IPS-18a (cell line): ENCODE data around the gene TTLL11.

Experiments
- H3K27ac ChIP-seq: one replicate; pipeline ENCODE4 v1.5.1; 2013; ENCODE audit warnings: low read length
- H3K27me3 ChIP-seq: one replicate; pipeline ENCODE4 v1.6.1; 2013; ENCODE audit warnings: mild to moderate bottlenecking, low read length; ENCODE audit not compliant: control insufficient read depth, insufficient read depth
- H3K36me3 ChIP-seq: one replicate; pipeline ENCODE4 v1.6.1; 2013; ENCODE audit warnings: low read depth, low read length; ENCODE audit not compliant: control insufficient read depth
- H3K4me1 ChIP-seq: one replicate; pipeline ENCODE4 v1.6.1; 2013; ENCODE audit warnings: low read depth, low read length; ENCODE audit not compliant: control insufficient read depth
- H3K4me3 ChIP-seq: one replicate; pipeline ENCODE4 v1.5.1; 2013; ENCODE audit warnings: low read length
- H3K9ac ChIP-seq: one replicate; pipeline ENCODE4 v1.6.1; 2013; ENCODE audit warnings: mild to moderate bottlenecking, low read length, moderate library complexity
- H3K9me3 ChIP-seq: one replicate; pipeline ENCODE4 v1.6.1; 2013; ENCODE audit warnings: low read depth, low read length; ENCODE audit not compliant: control insufficient read depth

Gene TTLL11

DNA sequence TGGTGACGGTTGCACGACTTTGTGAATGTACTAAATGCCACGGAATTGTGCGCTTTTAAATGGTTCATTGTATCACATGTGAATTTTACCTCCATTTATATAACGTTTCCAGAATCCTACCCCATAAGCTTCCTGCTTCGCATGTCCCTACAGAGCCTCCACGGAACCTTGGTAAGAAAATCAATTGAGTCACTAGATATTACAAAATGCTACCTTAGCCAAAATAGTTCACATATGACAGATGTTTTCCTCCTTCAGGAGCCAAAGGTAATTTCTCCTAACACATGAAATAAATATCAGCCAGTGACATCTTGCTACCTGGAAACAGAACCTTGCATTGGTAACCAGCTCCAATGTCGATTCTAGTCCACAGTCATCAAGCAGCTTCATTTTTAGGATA is 125.1 kb downstream of the TTLL11 start:
- H3K27me3 ChIP-seq: no peaks in the 10 kb centered on the region
- no peak overlapping the region for H3K9ac ChIP-seq
- H3K4me3 ChIP-seq: no peak overlapping the region
- H3K27ac ChIP-seq: no peak overlapping the region
- H3K9me3 ChIP-seq: no peaks in the 10 kb centered on the region
- H3K36me3 ChIP-seq: no peaks in the 10 kb centered on the region
- no peaks in the 10 kb centered on the region for H3K4me1 ChIP-seq

DNA sequence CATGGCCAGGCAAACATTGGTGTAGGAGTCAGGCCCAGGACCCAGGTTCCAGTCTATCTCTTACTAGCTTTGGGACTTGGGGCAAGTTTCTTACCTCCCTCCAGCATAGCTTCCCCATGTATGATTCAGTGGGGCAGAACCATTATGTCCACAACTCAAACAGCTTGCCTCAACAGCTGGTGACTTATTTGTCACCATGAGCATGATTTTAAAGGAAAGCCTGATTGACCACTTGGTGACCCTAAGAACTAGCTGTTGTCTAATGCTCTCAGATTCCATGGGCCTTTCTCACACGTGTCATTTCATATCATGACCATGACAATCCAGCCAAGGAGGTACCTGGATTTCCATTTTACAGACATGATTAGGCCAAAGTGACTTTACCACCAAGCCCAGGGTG is 126.4 kb downstream of the TTLL11 start:
- H3K4me1 ChIP-seq: no peaks in the 10 kb centered on the region
- H3K27me3 ChIP-seq: no peaks in the 10 kb centered on the region
- no peak overlapping the region for H3K4me3 ChIP-seq
- no peaks in the 10 kb centered on the region for H3K9me3 ChIP-seq
- no peak overlapping the region for H3K9ac ChIP-seq
- no peak overlapping the region for H3K27ac ChIP-seq
- H3K36me3 ChIP-seq: no peaks in the 10 kb centered on the region

DNA sequence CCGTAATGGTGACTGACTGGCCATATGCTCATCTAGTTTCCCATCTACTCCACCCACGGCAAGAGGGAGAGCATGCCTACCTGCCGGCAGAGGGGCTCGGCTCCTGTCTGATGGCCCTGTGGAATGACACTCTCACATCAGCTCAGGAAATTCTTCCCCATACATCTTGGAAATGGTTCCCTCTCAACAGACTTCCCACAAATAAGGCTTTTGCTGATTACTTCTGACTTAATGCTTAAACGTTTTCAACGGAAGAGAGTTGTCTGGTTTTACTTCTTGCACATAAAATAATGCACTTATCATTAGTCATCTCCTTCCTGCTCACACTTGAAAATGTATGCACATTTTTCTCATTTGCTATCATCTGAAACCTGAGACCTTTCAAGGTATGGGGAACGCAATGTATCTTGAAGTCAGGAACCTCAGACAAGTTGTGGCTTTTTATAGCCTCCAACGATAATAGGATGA is 129.5 kb downstream of the TTLL11 start:
- Histone ChIP-seq H3K27me3 (no peaks in the 10 kb centered on the region), H3K9me3 (no peaks in the 10 kb centered on the region), H3K27ac (no peak overlapping the region), H3K4me3 (no peak overlapping the region), H3K36me3 (no peaks in the 10 kb centered on the region), H3K9ac (no peak overlapping the region), H3K4me1 (no peaks in the 10 kb centered on the region)

DNA sequence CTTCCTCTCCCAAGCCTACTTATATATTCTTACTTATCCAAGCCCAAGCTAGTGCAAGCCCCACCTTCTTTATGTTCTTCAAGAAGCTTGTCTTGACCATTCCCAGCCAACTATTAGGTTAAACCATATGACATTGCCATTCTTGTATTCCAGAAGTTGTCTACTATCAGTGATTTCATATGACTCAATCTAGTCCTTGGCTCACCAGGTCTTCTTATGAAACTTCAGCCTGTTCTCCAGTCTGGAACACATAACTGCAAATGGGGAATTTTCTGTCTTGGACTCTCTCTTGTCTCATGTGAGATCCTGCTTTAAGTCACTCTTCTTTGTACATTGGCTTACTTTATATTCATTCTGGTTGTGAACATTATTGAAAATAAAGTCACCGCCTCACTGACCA is 130.7 kb downstream of the TTLL11 start:
- no peak overlapping the region for H3K4me3 ChIP-seq
- no peak overlapping the region for H3K27ac ChIP-seq
- H3K4me1 ChIP-seq: no peaks in the 10 kb centered on the region
- H3K9me3 ChIP-seq: no peaks in the 10 kb centered on the region
- no peak overlapping the region for H3K9ac ChIP-seq
- no peaks in the 10 kb centered on the region for H3K36me3 ChIP-seq
- no peaks in the 10 kb centered on the region for H3K27me3 ChIP-seq

DNA sequence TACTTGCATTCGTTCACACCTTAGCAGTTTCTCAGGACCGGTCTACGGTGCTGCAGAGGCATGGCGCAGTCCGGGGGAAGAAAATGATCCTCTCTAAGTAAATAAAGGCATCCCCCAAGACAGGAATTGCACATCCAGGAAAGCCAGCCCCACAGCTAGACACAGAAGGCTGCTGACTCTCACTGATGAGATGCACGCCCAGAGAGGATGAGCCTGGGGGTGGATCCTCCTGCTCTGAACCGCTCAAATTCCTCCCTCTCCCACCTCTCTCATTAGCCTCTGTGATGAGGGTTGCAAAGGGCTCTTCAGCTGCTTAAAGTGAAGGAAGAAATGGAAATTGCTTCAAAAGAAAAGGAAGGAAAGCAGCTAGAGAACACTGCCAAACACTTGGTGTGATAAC is 132.4 kb downstream of the TTLL11 start:
- Histone ChIP-seq H3K36me3 (no peaks in the 10 kb centered on the region), H3K9ac (no peak overlapping the region), H3K4me3 (no peak overlapping the region), H3K4me1 (no peaks in the 10 kb centered on the region), H3K9me3 (no peaks in the 10 kb centered on the region), H3K27ac (no peak overlapping the region), H3K27me3 (no peaks in the 10 kb centered on the region)

DNA sequence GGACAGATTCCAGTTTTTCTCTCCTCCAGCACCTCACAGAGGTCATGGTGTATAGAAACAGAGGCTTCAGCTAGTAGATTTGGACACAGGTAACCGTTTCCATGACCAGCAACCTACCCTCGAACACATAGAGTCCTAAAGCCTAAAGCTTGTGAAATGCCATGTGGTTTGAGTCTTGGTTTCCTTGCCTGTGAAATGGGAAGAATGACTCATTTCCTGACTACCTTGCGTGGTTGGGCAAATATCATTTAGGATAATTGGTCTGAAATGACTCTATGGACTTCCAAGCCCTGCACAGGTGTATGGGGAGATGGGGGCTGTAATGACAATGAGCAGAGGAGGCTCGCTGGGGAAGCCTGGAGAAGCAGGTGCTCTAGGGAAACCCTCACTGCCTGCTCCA is 134.6 kb downstream of the TTLL11 start:
- Histone ChIP-seq H3K9ac (no peak overlapping the region), H3K9me3 (no peaks in the 10 kb centered on the region), H3K27ac (no peak overlapping the region), H3K4me3 (no peak overlapping the region), H3K36me3 (no peaks in the 10 kb centered on the region), H3K27me3 (no peaks in the 10 kb centered on the region), H3K4me1 (no peaks in the 10 kb centered on the region)

DNA sequence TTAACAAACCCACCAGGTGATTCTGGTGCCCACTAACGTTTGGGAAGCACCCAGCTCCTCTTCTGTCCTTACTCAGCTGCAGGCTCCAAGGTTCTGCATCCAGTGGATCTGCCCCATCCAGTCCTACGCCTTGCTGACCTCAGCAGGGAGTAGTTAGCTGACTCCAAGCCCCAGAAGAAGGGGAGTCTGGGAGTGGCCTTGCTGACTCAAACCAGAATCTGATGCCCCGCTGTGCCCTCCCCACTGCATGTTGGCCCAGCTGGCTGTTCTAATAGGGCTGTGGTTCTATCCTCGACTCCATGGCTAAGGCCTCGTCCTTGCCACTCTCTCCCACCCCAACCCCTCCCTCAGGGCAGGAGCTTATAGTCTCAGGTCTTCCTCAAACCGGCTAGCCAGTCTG is 136.3 kb downstream of the TTLL11 start:
- Histone ChIP-seq H3K4me1 (no peaks in the 10 kb centered on the region), H3K9ac (no peak overlapping the region), H3K27ac (no peak overlapping the region), H3K36me3 (no peaks in the 10 kb centered on the region), H3K9me3 (no peaks in the 10 kb centered on the region), H3K27me3 (no peaks in the 10 kb centered on the region), H3K4me3 (no peak overlapping the region)

DNA sequence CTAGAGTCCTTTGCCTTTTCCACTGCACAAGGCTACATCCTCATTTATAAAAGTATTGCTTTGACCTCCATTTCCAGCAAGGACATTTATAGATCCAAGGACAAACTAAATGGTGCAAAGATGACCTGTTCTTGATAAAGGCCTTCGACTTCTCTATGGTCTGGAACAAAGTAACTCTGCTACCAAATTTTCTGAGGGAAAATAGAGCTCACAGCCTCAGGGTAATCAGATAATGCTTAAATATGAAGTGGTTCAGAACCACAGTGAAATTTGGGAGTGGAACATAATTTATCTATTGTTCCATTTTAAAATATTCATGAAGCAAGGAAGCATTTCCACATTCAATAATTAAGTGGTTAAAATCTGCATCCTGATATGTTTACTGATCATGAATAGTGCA is 137.5 kb downstream of the TTLL11 start:
- H3K27me3 ChIP-seq: no peaks in the 10 kb centered on the region
- no peaks in the 10 kb centered on the region for H3K36me3 ChIP-seq
- no peak overlapping the region for H3K4me3 ChIP-seq
- H3K27ac ChIP-seq: no peak overlapping the region
- H3K9ac ChIP-seq: no peak overlapping the region
- H3K4me1 ChIP-seq: no peaks in the 10 kb centered on the region
- no peaks in the 10 kb centered on the region for H3K9me3 ChIP-seq

DNA sequence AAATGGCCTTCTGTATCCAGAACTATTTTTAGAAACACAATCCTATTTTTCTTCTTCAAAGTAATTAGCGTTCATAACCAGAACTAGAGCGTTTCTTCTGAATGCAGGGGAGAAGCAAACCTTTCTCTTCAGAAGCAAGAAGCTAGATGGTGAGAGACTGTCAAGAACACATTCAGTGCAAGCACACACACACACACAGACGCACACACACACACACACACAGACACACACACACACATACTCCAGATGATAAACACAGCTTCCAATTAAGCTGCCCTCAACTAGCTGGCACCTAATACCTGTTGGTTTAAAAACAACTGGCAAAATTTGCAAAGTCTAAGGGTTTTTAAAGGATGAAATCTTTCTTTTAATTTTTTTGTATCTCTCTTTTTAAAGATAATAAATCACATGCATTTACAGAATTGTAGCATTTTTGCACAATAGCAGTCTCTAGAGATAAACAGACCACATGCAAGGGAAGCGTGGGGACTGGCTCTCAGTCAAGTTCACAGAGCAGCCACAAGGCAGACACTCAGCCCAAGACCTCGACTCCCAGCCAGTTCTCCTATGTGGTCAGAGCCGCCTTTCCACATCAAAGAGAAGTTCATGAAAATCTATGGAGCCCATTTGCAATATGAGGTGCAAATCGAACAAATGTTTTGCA is 138.5 kb downstream of the TTLL11 start:
- no peaks in the 10 kb centered on the region for H3K4me1 ChIP-seq
- H3K27ac ChIP-seq: no peak overlapping the region
- H3K27me3 ChIP-seq: no peaks in the 10 kb centered on the region
- H3K36me3 ChIP-seq: no peaks in the 10 kb centered on the region
- no peak overlapping the region for H3K9ac ChIP-seq
- H3K4me3 ChIP-seq: no peak overlapping the region
- H3K9me3 ChIP-seq: no peaks in the 10 kb centered on the region

DNA sequence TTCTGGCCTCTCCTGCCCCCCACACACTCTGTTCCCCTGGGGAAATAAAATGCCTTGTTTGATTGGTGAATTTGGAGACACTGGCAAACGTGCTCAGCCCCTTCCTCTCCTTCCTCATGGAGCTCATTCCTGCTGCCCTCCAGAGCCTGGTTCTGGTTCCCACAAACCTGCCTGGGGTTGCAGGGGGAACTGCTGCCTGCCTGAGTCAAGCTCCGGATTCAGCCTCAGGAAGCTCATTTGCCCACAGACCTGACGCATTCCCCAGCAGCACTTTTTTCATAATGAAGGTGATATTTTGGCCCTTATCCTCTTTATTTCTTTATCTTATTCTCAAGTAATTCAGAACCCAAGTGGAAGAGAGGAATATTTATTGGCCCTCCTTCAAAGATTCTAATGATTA is 140.5 kb downstream of the TTLL11 start:
- Histone ChIP-seq H3K27ac (no peak overlapping the region), H3K9me3 (no peaks in the 10 kb centered on the region), H3K4me3 (no peak overlapping the region), H3K9ac (no peak overlapping the region), H3K36me3 (no peaks in the 10 kb centered on the region), H3K27me3 (no peaks in the 10 kb centered on the region), H3K4me1 (peaks cover 5% of the 10 kb centered on the region)

DNA sequence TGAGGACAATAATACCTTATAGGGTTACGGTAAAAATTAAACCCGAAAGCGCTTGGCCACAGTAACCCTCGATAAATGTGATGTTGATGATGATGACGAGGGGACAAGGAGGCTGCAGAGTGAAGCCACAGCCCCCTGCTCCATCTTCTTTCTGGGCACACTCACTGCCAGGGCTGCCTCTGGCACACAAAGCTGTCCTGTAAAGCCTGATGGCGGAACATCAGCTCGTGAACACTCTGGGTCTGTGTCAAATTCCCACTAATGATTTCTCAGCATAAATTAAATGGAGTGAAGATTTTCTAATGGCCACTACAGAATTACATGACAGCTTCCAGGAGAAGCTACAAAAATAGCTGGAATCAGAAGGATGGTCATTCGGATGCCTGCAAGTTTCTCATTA is 142.2 kb downstream of the TTLL11 start:
- Histone ChIP-seq H3K27ac (no peak overlapping the region), H3K4me3 (no peak overlapping the region), H3K4me1 (peaks cover 16% of the 10 kb centered on the region), H3K27me3 (no peaks in the 10 kb centered on the region), H3K9ac (no peak overlapping the region), H3K9me3 (no peaks in the 10 kb centered on the region), H3K36me3 (no peaks in the 10 kb centered on the region)

DNA sequence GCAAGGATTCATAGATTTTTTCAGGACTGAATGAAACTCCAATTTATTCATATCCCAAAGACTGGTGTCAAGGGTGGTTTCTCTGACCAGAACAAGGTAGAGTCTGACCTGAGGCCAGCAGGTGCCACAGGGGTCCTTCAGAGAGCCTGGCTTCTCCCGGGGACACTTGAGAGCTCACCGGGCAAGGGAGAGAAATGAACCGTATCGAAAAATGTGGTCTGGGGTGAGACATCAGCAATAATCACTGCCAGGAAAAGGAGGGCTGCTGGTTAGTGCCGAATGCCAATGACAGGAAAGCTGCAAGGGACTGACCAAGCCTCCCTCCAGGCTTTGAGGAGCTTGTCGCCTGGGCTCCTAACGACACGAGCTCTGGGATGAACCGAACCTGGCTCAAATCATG is 142.7 kb downstream of the TTLL11 start:
- Histone ChIP-seq H3K36me3 (no peaks in the 10 kb centered on the region), H3K9ac (no peak overlapping the region), H3K4me1 (peaks cover 16% of the 10 kb centered on the region), H3K4me3 (no peak overlapping the region), H3K27ac (no peak overlapping the region), H3K27me3 (no peaks in the 10 kb centered on the region), H3K9me3 (no peaks in the 10 kb centered on the region)
